Adrenal gland (tissue), 5 donors: ENCODE data around the gene PLEKHO2.

ENCODE experiments used
- POLR2A ChIP-seq, 2 donors: fragments of 450-650 bp; IDR thresholded peaks; one replicate each; pipeline ENCODE4 v1.6.1; 2017; ENCODE audit warnings: antibody characterized with exemption in 2 of 2, mild to moderate bottlenecking in 2 of 2, moderate library complexity in 1 of 2
- TF ChIP-seq, protein P1 (sequence below), 6 experiments: fragments of 450-650 bp in 4 of 6; fragments of 200-600 bp in 2 of 6; sonication (generic) in 1 of 6; IDR thresholded peaks; 1 replicate in 5 of 6; 2 replicates in 1 of 6; pipeline versions ENCODE4 v1.5.1 to v1.8.0; 2016 to 2021; ENCODE audit warnings: antibody characterized with exemption in 6 of 6, mild to moderate bottlenecking in 2 of 6, moderate library complexity in 1 of 6
- donor health status: DM: no; HTN: no; CAD: no.

DNA sequence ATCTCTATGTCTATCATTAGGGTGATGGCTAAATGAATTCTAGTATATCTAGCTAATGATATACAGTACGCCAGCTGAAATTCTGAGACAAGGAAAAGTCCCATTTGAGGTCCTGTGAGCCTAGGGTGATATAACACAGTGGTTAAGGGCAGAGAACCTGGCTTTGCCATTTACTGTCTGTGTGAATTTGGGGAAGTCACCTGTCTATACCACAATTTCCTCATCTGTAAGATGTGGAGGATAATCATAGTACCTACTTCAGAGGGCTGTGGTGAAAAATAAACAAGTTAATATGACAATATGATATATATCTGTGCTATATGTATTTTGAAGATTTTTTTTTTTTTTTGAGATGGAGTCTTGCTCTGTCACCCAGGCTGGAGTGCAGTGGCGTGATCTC, 60.2 kb downstream of the PLEKHO2 start:
- TF ChIP-seq, protein P1, sequence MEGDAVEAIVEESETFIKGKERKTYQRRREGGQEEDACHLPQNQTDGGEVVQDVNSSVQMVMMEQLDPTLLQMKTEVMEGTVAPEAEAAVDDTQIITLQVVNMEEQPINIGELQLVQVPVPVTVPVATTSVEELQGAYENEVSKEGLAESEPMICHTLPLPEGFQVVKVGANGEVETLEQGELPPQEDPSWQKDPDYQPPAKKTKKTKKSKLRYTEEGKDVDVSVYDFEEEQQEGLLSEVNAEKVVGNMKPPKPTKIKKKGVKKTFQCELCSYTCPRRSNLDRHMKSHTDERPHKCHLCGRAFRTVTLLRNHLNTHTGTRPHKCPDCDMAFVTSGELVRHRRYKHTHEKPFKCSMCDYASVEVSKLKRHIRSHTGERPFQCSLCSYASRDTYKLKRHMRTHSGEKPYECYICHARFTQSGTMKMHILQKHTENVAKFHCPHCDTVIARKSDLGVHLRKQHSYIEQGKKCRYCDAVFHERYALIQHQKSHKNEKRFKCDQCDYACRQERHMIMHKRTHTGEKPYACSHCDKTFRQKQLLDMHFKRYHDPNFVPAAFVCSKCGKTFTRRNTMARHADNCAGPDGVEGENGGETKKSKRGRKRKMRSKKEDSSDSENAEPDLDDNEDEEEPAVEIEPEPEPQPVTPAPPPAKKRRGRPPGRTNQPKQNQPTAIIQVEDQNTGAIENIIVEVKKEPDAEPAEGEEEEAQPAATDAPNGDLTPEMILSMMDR (IDR thresholded peaks at IDR 0.05): no peak
- TF ChIP-seq POLR2A (IDR thresholded peaks at IDR 0.05): no peak
